Upper lobe of right lung (tissue), 1 donor: ENCODE results near the gene STIMATE. TPM values are rescaled to one million over a fixed set of nuclear protein-coding genes. Genes with fewer than 3 reads are reported as not detected.

ENCODE experiments used
- ATAC-seq: fragments of 200-7000 bp; cut with Tn5 transposase; one replicate; pipeline ENCODE4 v1.9.1; 2020; ENCODE audit warnings: mild to moderate bottlenecking, moderate library complexity
- DNase-seq: peaks from one replicate; pipeline ENCODE4 v3.0.0-alpha.2; 2020
- H3K27ac ChIP-seq: fragments of 200-600 bp; one replicate; pipeline ENCODE4 v1.8.0; 2022
- H3K27me3 ChIP-seq: fragments of 200-600 bp; one replicate; pipeline ENCODE4 v1.8.0; 2022; ENCODE audit warnings: mild to moderate bottlenecking
- H3K36me3 ChIP-seq: fragments of 200-600 bp; one replicate; pipeline ENCODE4 v1.8.0; 2022
- H3K4me1 ChIP-seq: fragments of 200-600 bp; one replicate; pipeline ENCODE4 v1.8.0; 2022
- H3K4me3 ChIP-seq: fragments of 200-600 bp; one replicate; pipeline ENCODE4 v1.8.0; 2022; ENCODE audit warnings: mild to moderate bottlenecking
- H3K9me3 ChIP-seq: fragments of 200-600 bp; one replicate; pipeline ENCODE4 v1.8.0; 2022
- CTCF ChIP-seq: fragments of 200-600 bp; IDR thresholded peaks from one replicate; pipeline ENCODE4 v1.8.0; 2022; ENCODE audit warnings: antibody characterized with exemption
- intact Hi-C: fragments of 100-400 bp; cut with DNase I; formaldehyde crosslinking; loops from one replicate; pipeline ENCODE4 v1.11.0; 2022
- long read RNA-seq: library from polyadenylated mRNA; unstranded; transcript quantifications from one replicate; pipeline ENCODE4 v2.0.0, GENCODE V29; 2021
- total RNA-seq: library from RNA; stranded (reverse); fragmentation: NEBNext Ultra II Directional; extraction: Animal tissue kit (Norgen Biotek cat#: 25700); gene quantifications from one replicate; pipeline ENCODE4 v1.2.1, GENCODE V29; 2021
- donor health status: DM: no; HTN: yes; CAD: no; lungs with severe emphysema.

Gene STIMATE
- 34.7 TPM for total RNA-seq
- long read RNA-seq, full-length matches to known transcripts = 52 of 61 reads
- long read RNA-seq, partial matches to known transcripts = 2 of 61 reads
- long read RNA-seq, other reads (novel, unspliced or antisense) = 7 of 61 reads

DNA sequence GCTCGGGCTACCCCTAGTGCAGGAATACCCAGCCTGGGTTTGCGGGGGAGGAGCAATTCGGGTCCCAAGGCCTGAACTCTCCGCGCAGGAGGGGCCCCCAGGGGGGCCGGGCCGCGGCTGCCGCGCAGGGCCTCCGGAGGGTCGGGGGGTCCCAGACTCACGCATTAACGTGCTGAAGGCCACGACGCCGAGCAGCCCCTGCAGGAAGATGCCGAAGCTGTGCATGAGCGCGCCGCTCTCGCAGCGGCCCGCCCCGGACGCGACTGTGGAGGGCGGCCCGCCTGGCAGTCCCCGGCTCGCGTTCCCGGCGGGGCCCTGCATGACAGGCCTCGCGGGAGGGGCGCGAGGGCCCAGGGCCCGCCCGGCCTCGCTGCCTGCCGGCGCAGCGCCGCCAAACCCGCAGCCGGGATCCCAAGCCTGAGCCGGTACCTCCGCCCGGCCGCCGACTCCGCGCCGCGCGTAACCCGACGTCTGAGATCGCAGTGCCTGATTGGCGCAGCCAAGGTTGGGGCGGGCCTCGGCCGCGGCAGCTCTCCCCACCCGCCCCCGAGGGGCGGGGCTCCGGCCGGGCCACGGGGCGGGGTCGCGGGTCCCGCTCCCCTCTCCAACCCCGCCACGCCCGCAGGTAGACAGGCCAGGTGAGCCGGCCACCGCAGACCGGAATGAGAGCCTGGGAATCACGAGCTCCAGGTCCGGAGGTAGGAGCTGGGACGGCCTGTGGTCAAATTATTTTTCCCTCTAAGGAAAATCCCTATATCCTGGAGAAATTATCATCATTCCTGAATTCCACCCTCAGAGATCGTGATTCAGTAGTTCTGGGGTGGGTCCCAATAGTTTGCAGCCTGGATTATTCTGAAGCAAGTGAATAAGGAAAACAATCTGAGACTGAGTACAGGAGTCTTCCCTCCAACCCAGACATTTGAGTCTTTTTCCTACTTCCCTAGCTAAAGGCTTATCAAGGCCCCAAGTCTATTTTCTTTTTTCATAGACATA is at the start of gene STIMATE:
Gene STIMATE (minus strand): TSS at position 419 of the 993 bp plus-strand sequence. CDS start 98 bp downstream, at position 321.
- Histone ChIP-seq H3K9me3 (no peaks in the 10 kb centered on the region), H3K27me3 (no peaks in the 10 kb centered on the region), H3K4me1 (peaks cover 44% of the 10 kb centered on the region), H3K4me3 (peak within 1 kb of the TSS; percentile 90), H3K27ac (peak within 1 kb of the TSS; percentile 70), H3K36me3 (no peaks in the 10 kb centered on the region)
- TF ChIP-seq CTCF = no peak
- DNase-seq = peak; percentile 96
- intact Hi-C loops = no loop called here
- ATAC-seq = peak; percentile 98

GRCh38 chr3:52939600-52939999 is 42.3 kb upstream of the STIMATE start:
- H3K4me1 ChIP-seq = peaks cover 3% of the 10 kb centered on the region
- TF ChIP-seq CTCF = no peak
- DNase-seq = no peak
- no peak for ATAC-seq
- no peak overlapping the region for H3K4me3 ChIP-seq
- H3K27ac ChIP-seq = no peak overlapping the region
- intact Hi-C loops = no loop called here
- H3K9me3 ChIP-seq = no peaks in the 10 kb centered on the region
- H3K27me3 ChIP-seq = no peaks in the 10 kb centered on the region
- H3K36me3 ChIP-seq = no peaks in the 10 kb centered on the region

DNA sequence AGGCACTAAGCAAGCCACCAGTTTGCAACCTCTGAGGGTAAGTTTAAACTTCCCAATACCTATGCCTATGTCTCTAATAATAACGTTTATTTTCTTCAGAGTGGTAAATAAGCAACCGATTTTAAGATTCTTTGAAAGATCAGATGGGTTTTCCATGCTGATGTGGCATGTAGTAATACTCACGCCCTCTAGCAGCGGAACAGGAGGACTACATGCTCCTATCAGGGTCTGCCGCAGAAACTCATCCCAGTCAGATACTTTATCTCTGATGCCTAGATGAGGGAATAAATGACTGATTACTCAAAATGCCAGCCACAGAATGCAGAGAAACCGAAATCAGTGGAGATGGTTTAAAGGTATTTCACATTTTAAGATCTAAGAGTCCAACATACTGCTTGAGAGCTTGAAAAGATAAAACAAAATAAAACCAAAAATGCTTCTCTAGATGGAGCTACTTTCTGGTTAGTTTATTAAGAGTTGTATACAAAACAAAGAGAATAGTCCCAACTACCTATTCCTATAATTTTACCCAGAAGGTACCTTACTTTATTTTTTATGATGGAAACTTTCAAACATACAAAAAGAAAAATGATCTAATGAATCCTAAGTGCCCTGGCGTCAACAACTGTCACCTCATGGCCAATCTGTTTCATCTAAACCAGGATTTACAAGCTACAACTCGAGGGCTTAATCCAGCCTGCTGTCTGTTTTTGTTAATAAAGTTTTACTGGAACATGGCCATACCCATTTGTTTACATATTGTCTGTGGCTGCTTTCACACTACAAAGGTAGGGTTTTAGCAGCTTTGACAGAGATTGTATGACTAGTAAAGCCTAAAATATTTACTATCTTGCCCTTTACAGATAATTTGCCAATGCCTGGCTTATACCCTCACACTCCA is 37.5 kb upstream of the STIMATE start:
- intact Hi-C loops = no loop called here
- TF ChIP-seq CTCF = peak; percentile 83

DNA sequence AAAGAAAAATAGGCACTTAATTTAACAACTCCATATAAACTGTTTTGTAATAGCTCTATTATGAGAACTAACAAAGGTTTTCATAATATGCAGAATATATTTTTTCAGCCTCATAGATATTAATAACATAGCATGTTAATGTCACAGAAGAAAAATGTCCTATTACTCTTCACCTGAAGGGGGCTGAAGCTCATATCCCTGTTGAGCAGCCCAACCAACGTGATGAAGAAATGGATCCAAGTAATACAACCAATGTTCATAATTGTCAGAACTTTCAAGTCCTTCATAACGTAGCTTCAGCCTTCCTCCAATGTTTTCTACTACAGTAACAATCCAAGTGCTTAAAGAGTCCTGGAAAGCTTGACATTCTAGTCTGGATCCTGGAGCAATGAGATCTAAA is 34.5 kb upstream of the STIMATE start:
- intact Hi-C loops = no loop called here
- H3K4me3 ChIP-seq = no peak overlapping the region
- H3K4me1 ChIP-seq = peaks cover 3% of the 10 kb centered on the region
- peaks cover 5% of the 10 kb centered on the region for H3K36me3 ChIP-seq
- no peak overlapping the region for H3K27ac ChIP-seq
- TF ChIP-seq CTCF = no peak
- no peaks in the 10 kb centered on the region for H3K27me3 ChIP-seq
- DNase-seq = no peak
- H3K9me3 ChIP-seq = no peaks in the 10 kb centered on the region
- no peak for ATAC-seq

More for the DNA sequence above, 37.5 kb upstream of the STIMATE start:
- H3K9me3 ChIP-seq = no peaks in the 10 kb centered on the region
- peaks cover 3% of the 10 kb centered on the region for H3K4me1 ChIP-seq
- ATAC-seq (peak; percentile 94), DNase-seq (no peak)
- H3K27me3 ChIP-seq = no peaks in the 10 kb centered on the region
- no peaks in the 10 kb centered on the region for H3K36me3 ChIP-seq
- H3K4me3 ChIP-seq = no peak overlapping the region
- H3K27ac ChIP-seq = no peak overlapping the region

GRCh38 chr3:52931328-52931727 is 34.0 kb upstream of the STIMATE start:
- Histone ChIP-seq H3K4me1 (peaks cover 3% of the 10 kb centered on the region), H3K9me3 (no peaks in the 10 kb centered on the region), H3K27me3 (no peaks in the 10 kb centered on the region), H3K36me3 (peaks cover 5% of the 10 kb centered on the region), H3K27ac (no peak overlapping the region), H3K4me3 (no peak overlapping the region)
- TF ChIP-seq CTCF = no peak
- intact Hi-C loops = no loop called here
- ATAC-seq (no peak), DNase-seq (no peak)
